NCI-H128 (cell line): Measurements from ENCODE around the gene GAL3ST2.
A peak's percentile ranks its signal among the peaks of the same experiment; 100 is the strongest.
"Not testable (repeated sequence)": the region's sequence is repeated elsewhere in the genome, so short reads cannot be mapped to it uniquely, and the experiment has no call there.

ENCODE experiments used
- DNase-seq: peaks from one replicate; lab custom pipeline; 2025; ENCODE audit not compliant: unreplicated experiment; lab: John Stamatoyannopoulos, UW

Gene GAL3ST2

DNA sequence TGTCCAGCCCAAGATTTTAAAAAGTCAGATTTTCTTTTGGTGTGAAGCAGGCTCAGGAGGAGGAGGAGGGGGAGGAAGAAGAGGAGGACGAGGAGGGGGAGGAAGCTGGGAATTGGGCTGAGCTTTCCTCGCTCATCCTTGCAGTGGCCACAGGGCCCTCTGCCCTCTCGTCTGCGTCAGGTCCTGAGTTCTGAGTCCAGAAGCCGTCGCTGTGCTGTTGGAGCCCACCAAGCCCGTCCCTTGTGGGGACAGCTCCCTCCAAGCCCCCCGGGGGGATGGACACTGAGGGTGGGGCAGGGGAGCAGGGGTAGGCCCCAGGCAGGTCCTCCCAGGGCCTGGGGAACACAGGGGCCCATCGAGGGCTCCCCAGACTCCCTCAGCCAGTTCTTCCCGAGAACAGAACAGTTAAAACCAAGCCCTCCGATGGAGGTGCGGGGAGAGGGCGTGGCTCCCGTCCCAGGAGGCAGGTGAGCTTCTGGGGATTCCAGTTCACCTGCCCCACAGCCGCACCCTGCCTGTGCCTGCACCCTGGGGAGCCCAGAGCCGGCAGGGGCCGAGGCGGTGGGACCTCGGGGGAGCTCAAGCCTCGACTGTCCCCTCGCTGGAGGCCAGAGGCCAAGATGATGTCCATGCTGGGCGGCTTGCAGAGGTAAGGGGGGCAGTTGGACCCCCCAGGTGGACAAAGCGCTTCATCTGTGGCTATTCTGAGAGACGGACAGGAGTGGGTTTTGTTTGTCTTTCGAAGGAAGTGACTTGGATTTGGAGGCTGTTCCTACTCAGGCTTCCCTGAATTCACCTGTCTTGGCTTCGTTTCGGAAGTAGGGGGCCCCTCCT lies at the start of gene GAL3ST2:
Gene GAL3ST2 (plus strand): TSS at position 487 of the 834 bp plus-strand sequence. CDS start 134 bp downstream, at position 621.
- no peak for DNase-seq

DNA sequence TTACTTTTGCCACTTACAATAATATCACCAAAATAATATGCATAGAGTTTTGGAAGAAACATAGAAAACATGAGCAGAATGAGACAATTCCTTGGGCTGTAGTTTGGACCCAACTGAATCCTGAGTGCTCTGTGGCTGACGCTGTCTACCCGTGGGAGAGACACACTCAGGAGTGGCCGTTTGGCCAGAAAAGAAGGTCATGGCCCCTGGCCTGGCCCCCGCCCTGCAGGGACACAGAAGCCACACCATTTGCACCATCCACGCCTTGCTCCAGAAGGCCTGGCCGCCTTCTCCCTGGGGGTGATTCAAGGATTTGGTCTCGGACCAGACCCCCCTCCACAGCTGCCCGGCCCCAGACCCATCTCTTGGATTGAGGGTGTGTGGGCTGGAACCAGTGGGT lies 48.6 kb upstream of the GAL3ST2 start:
- no peak for DNase-seq

DNA sequence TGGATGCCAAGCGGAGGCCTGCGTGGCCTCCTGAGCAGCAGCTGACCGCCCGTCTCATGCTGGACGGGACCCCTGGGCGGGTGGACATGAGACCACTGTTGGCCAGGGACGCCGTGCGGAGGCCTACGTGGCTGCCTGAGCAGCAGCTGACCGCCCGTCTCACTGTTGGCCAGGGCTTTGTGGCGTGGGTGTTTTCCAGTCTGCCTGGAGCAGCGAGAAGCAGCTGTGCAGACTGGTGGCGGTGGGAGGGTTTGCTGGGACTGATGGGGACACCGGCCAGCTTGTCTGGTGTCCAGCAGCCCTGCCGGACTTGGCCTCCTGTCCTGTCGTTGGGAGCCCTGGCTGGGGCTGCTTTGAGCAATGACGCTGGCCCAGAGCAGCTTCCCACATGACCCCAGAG lies 48.0 kb upstream of the GAL3ST2 start:
- no peak for DNase-seq

DNA sequence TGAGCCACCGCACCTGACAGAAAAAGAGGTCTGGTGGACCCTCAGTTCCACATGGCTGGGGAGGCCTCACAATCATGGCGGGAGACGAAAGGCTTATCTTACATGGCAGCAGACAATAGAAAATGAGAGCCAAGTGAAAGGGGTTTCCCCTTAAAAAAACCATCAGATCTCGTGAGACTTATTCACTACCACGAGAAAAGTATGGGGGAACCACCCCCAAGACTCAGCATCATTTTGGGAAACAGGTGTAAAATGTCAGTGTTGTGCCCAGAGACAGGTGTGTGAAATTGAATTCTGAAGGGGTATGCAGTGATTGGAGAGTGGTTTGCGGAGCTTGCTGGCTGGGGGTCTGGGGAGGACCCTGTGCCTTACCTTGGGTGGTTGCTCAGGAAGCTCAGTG lies 46.8 kb upstream of the GAL3ST2 start:
- DNase-seq, result no peak

DNA sequence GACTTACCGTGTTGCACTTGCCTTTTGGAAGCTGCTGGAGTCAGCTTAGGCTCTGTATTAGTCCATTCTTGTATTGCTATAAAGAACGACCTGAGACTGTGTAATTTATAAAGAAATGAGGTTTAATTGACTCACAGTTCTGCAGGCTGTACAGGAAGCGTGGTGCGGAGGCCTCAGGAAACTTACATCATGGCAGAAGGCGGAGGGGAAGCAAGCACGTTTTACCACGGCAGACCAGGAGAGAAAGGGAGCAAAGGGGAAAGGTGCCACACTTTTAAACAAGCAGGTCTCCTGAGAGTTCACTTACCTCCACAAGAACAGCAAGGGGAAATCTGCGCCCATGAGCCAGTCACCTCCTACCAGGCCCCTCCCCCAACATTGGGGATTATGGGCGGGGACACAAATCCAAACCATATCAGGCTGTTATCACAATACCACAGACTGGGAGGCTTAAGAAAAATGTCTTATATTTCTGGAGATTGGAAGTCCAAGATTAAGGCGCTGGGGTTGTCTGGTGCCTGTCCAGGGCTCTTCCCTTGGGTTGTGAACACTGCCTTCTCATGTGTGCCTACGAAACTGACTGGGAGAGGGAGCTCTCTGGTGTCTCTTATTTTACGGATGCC lies 45.8 kb upstream of the GAL3ST2 start:
- no peak for DNase-seq

DNA sequence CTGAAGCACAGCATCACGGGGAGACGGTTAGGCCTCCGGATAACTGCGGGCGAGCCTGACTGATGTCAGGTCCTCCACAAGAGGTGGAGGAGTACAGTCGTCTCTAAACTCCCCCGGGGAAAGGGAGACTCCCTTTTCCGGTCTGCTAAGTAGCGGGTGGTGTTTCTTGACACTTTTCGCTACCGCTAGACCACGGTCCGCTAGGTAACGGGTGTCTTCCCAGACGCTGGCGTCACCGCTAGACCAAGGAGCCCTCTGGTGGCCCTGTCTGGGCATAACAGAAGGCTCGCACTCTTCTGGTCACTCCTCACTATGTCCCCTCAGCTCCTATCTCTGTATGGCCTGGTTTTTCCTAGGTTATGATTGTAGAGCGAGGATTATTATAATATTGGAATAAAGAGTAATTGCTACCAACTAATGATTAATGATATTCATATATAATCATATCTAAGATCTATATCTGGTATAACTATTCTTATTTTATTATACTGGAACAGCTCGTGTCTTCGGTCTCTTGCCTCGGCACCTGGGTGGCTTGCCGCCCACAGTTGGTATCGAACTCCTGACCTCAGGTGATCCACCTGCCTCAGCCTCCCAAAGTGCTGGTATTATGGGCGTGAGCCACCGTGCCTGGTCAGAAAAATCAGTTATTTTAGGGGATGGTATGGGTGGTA lies 44.0 kb upstream of the GAL3ST2 start:
- DNase-seq, result not testable (repeated sequence)

DNA sequence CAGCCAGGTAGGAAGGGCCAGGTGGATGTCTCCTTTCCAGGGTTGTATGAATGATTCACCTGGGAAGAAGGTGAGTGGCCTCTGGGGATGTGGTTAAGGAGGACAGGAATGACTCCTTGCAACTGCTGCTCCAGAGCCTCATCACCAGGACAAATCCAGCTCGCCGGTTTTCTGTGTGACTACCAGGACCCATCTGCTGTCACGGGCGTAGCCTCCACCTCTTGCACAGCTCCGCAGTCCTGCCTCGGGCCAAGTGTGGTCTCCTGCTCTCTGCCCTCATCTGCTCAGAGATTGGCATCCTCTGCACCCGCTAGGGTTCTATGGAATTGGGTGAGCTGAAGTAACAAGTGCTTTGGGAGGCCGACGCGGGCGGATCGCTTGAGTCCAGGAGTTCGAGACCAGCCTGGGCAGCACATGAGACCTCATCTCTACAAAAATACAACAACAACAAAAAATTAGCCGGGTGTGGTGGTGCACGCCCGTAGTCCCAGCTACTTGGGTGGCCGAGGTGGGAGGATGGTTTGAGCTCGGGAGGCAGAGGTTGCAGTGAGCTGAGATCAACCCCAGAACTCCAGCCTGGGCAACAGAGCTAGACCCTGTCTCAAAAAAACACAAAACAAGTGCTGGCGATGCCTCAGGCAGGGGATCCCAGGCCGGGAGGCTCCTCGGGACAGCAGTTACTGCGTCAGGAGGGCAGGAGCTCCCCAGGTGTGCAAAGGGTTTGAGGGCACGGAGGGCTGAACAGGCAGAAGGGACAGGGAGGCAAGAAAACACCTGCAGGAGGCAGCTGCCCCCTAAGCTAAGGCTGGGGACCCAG lies 43.0 kb upstream of the GAL3ST2 start:
- no peak for DNase-seq

DNA sequence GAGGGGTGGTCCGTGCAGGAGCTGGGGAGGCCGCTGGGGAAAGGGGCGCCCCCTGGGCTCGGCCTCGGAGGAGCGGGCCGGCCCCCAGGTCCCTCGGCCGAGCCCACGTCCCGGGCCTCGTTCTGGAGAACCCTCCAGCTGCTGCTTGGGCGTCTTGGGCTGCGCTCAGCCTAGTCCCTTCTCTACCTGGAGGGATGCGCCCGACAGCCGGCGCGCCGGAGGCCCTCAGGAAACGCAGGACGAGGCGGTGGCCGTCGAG lies 42.5 kb upstream of the GAL3ST2 start:
- no peak for DNase-seq

DNA sequence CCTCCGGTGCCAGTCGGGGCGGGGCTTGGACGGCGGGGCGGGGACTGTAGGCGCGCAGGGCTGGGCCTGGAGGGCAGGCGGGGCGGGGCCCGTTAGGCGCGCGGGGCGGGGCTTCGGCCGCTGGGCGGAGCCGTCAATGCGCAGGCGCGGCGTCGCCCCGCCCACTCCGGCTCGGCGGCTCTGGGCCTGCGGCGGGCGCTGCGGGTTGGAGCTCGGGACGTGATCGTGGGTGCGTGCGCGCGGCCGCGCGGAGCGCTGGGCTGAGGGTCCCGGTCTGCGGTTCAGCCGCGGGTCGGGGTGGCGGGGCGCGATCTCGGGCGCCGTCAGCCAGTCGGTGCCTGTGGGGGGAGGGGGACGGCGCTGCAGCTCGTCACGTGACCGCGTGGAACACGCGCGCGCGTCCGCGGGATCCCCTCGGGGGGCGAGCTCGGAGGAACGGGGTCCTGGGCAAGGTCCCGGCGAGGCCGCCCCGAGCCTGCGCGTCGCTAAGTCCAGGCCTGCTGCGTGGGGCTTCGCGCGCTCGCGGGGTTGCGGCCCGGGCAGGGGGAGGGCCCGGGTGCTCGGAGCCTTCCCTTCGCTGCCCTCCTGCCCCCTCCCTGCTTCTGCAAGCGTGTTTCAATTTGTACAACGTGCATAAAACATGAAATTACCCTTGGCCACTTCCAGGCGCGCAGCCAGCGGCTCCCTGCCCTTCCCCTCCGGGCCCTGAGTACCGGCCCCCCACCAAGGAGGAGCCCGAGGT lies 42.0 kb upstream of the GAL3ST2 start, which contains the start of gene D2HGDH:
Gene D2HGDH (plus strand): TSS at position 164 of the 742 bp plus-strand sequence. CDS start 595 bp downstream, outside the sequence.
- peak; percentile 56 for DNase-seq

DNA sequence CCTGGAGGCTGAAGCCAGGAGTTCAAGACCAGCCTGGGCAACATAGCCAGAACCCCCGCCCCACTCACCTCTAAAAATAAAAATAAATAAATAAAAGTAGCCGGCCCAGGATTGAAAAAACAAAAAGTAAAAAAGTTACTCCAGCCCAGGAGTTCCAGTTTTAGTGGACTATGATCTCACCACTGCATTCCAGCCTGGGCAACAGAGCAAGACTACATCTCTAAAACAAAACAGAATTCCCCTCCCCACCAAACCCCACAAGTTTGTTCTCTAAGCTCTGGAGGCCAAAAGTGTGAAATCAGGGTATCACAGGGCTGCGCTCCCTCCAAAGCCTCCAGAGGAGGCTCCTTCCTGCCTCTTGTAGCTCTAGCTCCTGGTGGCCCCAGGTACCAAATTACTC lies 40.5 kb upstream of the GAL3ST2 start:
- no peak for DNase-seq

DNA sequence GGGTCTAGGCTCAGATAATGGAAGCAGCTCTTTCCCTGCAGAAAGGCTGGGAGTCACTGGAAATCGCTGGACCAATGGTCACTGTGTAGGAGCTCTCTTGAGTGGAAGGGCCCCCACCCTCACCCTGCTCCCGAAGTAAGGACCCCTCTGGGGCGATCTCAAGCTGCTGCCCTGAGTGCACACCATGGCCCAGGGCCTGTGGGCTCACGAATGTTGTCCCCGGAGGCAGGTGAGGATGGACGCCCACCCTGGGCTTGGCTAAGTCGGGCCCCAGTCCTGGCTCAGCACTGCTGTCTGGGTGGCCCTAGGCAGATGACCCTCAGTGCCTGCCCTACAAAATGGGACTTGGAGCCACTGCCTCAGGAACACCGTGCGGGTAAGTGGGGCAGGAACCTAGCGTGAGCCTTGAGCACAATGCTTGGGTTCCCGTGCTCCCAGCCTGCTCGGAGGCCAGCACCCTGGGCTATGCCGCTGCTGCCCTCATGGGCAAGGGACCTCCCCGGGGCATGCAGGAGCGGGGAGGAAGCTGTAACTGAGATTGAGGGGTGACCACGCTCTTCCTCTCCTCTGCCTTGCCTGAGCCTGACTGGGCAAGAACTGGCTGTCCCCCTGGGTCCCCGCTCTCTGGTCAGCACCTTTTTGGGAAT lies 38.5 kb upstream of the GAL3ST2 start:
- DNase-seq, result no peak

DNA sequence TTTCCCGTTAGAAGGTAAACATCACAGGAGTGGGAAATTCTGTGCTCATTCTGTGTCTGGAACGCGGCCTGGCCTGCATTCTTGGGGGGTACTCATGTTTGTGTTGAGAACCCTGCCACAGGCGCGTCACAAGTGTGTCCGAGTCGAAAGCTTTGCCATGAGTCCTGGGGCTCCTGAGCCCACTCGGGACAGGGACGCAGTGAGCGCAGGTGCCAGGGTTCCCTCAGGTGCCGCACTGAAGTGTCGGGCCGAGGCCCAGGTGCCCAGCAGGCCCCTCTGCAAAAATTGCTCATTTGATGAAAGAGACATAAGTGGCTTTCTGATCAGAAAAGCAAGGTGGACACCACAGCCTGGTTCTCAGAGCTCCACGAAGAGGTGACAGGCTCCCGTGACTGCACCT lies 37.4 kb upstream of the GAL3ST2 start:
- no peak for DNase-seq

DNA sequence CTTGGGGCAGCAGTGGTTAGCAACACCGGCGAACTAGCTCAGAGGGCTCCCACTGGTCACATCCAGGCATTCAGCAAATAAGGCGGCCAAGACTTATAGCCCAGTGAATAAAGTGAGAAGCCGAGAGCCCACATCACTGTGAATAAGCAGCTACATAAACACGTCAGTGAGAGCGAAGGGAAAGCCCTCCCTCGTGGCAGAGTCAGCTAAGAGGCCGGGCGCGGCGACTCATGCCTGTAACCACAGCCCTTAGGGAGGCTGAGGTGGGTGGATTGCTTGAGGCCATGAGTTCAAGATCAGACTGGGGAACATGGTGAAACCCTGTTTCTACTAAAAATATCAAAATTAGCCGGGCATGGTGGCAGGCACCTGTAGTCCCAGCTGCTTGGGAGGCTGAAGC lies 37.0 kb upstream of the GAL3ST2 start:
- DNase-seq, result no peak

DNA sequence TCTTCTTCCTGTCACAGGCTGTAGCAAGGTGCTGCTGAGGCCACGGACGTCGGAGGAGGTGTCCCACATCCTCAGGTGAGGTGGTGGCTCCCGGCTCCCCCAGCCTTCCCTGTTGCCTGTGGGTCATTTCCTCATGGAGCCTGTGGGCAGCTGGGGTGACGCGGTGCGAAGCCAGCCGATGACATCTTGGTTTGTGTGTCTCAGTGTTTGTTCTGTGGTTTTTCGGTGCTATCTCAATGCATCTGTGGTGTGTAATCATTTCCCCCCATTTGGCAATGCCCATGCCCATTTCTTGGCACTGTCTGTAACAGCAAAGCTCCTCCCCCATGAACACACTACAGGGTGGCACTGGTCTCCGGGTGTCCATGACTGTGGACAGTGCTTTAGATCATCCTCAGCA lies 35.6 kb upstream of the GAL3ST2 start:
- DNase-seq, result no peak

DNA sequence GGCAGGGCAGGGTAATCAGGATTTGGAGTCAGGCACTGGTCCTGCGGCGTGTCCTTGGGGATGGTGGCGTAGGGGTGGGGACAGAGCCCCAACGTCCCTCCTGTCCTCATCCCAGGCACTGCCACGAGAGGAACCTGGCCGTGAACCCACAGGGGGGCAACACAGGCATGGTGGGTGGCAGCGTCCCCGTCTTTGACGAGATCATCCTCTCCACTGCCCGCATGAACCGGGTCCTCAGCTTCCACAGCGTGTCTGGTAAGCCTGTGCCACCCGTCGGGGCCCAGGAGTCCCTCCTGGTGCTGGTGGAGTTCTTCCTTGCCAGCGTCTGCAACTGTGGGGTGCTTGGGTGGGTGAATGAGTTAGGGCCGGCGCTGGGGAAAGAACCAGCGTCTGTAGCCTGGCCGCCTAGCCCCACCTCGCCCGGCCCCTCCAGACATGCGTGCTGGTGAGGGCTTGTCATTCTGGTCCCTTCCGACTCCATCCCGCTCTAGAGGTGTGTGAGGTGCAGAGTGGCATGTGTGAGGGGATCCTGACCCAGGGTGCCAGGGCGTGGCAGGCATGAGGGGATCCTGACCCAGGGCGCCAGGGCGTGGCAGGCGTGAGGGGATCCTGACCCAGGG lies 34.2 kb upstream of the GAL3ST2 start:
- DNase-seq, result no peak

DNA sequence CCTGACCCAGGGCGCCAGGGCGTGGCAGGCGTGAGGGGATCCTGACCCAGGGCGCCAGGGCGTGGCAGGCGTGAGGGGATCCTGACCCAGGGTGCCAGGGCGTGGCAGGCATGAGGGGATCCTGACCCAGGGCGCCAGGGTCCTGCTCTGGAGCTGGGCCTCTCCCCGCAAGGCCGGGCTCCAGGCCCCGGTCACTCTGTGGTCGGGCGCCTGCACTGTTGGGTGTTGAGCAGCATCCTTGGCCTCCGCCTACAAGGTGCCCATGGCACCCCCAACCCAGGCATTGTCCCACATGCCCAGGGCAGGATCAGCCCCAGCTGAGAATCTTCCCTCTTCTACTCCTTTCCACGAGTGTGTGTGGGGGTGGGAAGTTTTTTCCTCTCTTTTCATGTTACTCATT lies 33.6 kb upstream of the GAL3ST2 start:
- not testable (repeated sequence) for DNase-seq

DNA sequence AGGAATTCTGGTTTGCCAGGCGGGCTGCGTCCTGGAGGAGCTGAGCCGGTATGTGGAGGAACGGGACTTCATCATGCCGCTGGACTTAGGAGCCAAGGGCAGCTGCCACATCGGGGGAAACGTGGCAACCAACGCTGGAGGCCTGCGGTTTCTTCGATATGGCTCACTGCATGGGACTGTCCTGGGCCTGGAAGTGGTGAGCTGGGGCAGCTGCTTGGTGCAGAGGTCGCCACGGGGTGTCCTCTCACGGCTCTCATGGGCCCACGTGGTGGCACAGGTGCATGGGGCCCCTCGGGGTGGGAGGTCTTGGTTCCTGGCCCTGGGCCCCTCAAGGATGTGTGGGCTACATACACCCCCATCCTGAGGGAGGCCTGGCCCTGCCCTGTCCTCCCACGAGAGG lies 33.0 kb upstream of the GAL3ST2 start:
- no peak for DNase-seq

DNA sequence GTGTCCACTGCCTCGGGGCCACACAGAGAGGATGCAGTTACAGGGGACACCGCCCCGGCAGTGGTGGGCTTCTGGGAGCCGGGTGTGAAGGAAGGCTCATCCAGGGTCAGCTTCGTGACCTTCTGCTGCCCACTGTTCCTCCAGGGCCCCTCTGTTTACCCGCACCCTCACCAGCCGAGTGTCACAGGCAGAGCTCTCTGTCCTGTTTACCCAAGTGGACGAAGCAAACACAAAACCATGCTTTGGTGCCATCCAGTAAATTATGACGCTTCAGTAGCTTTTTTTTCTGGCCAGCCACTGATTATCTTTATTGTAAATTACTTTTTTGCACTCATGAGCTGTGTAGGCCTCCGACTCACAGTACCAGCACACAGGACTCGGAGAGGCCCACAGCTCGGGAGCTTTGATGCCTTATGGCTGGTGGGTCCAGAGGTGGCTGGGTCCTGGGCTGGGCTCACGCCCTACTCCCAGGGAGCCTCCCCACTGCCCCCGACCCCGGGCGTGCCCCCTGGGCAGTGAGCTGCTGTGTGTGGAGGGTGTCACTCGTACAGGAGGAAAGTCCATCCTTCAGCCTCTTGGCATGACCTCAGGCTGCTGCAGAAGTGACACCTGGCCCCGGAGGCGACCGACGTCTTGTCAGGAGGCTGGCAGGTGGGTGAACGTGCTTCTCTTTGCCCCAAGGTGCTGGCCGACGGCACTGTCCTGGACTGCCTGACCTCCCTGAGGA lies 32.4 kb upstream of the GAL3ST2 start:
- no peak for DNase-seq

DNA sequence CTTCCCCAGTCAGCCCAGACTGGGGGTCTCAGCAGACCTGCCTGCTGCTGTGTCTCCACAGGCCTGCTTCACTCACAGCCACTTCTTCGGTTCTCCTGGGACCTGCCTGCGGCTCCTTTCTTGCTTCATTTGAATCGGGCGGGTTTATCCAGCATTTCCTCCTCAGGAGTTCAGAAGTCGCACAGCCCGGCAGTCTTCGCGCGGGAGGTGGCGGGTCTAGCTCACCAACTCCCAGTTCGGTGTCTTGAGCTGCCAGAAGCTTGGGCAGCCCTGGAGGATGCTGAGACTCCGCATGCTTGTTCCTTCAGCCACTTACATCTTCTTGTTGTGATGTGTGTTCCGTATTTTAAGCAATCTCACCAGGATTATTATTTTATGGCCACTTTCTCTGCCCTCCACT lies 31.3 kb upstream of the GAL3ST2 start:
- no peak for DNase-seq
